OCI-LY1 (cell line): Measurements from ENCODE around the gene URB2.

Experiments used
- EZH2 ChIP-seq: fragments of 200-600 bp; sonication (generic), shearing (Covaris generic); IDR thresholded peaks from 2 replicates; pipeline ENCODE4 v1.8.0; 2017; ENCODE audit warnings: borderline replicate concordance, mixed run types, mild to moderate bottlenecking, antibody characterized with exemption, low read length, moderate library complexity, mixed read lengths
- TF ChIP-seq, protein P1 (sequence below): fragments of 200-600 bp; sonication (generic), shearing (Covaris generic); IDR thresholded peaks from 2 replicates; pipeline ENCODE4 v1.5.1; 2017; ENCODE audit warnings: mild to moderate bottlenecking, antibody characterized with exemption, low read length, moderate library complexity, mixed read lengths

- TF ChIP-seq, protein P1, sequence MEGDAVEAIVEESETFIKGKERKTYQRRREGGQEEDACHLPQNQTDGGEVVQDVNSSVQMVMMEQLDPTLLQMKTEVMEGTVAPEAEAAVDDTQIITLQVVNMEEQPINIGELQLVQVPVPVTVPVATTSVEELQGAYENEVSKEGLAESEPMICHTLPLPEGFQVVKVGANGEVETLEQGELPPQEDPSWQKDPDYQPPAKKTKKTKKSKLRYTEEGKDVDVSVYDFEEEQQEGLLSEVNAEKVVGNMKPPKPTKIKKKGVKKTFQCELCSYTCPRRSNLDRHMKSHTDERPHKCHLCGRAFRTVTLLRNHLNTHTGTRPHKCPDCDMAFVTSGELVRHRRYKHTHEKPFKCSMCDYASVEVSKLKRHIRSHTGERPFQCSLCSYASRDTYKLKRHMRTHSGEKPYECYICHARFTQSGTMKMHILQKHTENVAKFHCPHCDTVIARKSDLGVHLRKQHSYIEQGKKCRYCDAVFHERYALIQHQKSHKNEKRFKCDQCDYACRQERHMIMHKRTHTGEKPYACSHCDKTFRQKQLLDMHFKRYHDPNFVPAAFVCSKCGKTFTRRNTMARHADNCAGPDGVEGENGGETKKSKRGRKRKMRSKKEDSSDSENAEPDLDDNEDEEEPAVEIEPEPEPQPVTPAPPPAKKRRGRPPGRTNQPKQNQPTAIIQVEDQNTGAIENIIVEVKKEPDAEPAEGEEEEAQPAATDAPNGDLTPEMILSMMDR, result no peak
- no peak for TF ChIP-seq EZH2
These were observed 32.1 kb downstream of the URB2 start for GRCh38 chr1:229657993-229658755.
